Stomach (tissue), 4 donors: ENCODE results near the gene PSMB4.

Experiments used
- CTCF ChIP-seq, 7 experiments: fragments of 450-650 bp in 4 of 7; fragments of 200-600 bp in 3 of 7; sonication (generic) in 3 of 7; IDR thresholded peaks; one replicate each; pipeline ENCODE4 v1.5.1; 2016 to 2019; ENCODE audit warnings: antibody characterized with exemption in 7 of 7, control low read depth in 2 of 7, mild to moderate bottlenecking in 1 of 7
- POLR2A ChIP-seq, 4 donors: fragments of 450-650 bp; IDR thresholded peaks; one replicate each; pipeline ENCODE4 v1.6.1; 2016; ENCODE audit warnings: antibody characterized with exemption in 4 of 4, control low read depth in 2 of 4, mild to moderate bottlenecking in 1 of 4, moderate library complexity in 1 of 4

GRCh38 chr1:151447696-151448095, 48.3 kb downstream of the PSMB4 start:
- no peak for TF ChIP-seq CTCF (IDR thresholded peaks at IDR 0.05)
- no peak for TF ChIP-seq POLR2A (IDR thresholded peaks at IDR 0.05)
